GM21825 (cell line): ENCODE data around the gene ADCY7.
"Not testable (repeated sequence)": the region's sequence is repeated elsewhere in the genome, so short reads cannot be mapped to it uniquely, and the experiment has no call there.

ENCODE experiments used
- ATAC-seq: cut with Tn5 transposase; IDR thresholded peaks from one replicate; pipeline ENCODE4 v1.9.1; 2021; ENCODE audit warnings: mild to moderate bottlenecking, moderate library complexity; ENCODE audit not compliant: unreplicated experiment

The ADCY7 gene

DNA sequence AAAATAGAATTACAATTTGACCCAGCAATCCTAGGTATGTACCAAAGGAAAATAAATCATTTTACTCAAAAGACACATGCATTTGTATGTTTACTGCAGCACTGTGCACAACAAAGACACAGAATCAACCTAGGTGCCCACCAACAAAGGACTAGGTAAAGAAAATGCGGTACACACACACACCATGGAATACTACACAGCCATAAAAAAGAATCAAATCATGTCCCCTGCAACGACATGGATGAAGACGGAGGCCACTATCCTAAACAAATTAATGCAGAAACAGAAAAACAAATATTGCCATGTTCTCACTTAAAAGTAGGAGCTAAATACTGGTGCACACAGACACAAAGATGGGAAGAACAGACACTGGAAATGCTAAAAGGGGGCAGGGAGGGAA, 66.2 kb downstream of the ADCY7 start:
- ATAC-seq: no peak

DNA sequence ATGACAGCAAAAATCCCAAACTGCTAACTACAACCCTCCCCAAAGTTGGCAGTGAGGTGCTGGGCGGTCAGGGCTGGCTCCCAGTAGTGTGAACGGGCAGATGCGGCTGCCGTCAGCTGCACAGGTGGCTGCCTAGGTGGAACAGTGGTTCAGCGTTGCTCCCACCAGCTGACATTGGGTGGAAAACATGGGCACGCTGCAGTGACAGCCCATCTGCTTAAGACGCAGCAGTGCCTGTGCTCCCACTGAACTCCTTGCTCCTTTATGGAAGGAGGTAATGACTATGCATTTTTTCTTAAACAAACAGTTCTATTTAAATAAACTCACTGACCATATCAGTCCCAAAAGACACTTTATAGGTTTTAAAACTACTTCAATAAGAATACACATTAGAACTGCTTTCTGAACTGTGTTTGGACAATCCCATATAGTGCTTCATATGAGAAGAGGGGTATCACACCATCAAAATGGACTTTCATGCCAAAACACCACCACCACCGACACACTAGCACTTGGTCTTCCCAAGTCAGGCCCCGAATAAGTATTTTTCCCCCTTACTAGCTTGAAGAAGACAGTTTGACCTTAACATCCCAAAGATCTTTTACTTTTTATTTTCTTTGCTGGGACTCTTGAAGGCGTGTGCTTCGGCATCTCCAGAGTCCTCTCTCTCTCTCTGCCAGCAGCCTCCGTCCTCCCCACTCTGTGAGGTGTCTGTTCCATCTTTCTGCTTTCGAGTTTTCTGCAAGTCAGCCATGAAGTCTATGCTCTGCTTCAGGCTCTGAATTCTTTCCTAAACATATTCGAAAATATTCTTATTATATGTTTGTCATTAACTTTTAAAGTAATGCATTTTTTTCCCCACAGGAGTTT, 68.0 kb downstream of the ADCY7 start:
- ATAC-seq: no peak

DNA sequence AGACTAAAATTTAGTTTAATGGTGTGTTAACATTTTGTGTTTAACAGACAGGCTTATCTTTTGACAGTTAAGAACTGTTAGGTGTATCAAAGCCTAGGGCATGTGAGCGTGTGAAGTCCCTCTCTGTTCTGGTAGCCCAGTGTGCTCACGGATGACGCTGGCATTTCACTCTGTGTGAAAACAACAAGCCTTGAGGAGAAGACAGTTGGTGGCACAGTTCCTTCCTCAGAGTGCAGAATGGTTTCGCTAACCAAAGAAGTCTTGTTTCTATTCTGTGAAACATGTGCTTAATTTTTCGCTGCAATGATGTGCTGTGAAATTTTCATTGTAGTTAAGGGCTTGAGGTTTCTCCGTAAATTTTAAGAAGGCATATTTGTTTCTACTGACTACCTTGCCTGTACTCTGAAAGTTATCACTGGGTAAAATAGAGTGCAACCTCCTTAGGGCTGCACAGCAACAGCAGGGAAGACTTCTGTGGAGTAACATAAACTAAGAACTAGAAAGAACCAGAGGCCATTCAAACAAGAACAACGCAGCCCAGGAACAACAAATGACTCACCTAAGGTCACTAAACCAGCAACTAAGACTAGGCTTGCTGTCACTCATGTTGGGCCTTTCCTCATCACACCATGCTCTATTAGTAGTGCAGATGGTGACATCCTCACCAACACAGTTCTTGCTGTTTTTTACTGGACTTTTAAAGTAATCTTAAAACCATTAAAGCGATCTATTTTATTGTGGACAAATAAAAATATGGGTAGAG, 69.0 kb downstream of the ADCY7 start:
- no peak for ATAC-seq

DNA sequence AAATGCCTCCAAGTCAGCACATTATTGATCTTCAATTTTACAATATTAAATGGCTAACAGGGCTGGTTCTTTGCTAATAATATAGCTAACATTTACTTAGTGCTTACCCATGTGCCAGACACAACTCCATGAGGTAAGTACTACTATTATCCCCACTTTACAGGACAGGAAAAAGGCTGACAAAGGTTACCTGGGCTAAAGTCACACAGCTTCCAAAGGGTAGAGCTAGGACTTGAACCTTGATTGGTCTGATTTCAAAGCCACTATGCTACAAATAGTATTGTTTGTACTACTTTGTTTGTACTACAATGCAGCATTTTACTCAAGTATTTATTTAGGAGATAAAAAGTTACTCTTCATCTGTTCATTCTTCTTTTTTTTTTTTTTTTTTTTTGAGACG, 70.5 kb downstream of the ADCY7 start:
- ATAC-seq: no peak

DNA sequence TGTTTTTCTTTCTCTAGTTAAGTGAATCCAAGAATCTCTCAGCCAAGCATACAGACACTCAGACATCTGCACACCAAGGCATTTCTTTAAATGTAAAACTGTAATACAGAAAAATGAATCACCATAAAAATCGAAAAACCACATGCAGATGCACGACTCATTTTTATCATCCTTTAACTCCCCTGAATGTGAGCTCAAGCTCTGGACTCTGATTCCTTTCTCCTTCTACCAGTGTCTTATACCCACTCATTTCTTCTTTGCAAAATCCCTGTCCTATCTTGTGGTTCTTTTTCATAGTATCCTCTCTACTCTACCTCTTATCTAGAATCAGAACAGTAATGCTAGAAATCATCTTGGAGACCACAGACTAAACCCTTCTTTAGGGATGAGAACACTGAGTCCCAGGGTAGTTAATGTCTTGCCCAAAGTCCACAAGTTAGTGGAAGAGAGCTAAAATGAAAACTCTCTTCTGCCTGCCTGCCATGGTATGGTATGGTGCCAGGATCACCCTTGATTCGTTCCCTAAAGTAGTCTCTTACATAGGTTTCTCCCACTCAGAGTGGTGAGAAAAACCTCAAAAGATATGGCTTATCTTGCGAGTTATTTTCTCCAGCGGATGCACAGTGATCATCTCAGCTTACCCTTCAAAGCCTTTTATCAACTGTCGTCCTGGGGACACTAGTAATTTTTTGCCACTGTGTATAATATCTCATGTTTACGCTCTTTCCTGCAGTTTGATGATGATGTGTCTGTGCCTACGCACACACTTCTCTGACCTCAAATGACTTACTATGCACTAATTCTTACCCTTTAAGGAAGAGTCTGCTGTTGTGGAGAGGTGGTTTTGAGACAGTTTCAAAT, 72.2 kb downstream of the ADCY7 start:
- ATAC-seq: no peak

DNA sequence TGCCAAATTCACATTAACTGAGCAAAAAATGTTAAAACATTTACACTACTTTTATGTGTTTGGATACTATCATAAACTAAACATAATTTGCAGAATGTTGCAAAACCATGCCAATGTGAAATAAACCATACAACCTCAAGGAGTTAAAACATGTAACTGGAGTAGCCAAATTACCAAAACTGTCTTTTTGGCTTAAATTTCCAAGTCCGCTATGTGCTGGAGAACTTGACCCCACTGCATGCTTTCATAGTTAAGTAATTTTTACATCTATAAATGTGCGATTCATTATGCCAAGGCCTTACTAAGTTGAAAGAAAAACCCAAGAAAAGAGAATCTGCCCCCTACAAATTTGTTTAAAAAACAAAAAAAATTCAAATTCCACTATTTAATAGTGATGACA, 74.2 kb downstream of the ADCY7 start:
- ATAC-seq: no peak

DNA sequence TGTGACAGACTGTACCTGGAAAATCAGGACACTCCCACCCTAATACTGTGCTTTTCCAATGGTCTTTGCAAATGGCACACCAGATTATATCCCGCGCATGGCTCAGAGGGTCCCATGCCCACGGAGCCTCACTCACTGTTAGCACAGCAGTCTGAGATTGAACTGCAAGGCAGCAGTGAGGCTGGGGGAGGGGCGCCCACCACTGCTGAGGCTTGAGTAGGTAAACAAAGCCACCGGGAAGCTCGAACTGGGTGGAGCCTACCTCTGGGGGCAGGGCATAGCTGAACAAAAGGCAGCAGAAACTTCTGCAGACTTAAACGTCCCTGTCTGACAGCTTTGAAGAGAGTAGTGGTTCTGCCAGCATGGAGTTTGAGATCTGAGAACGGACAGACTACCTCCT, 77.2 kb downstream of the ADCY7 start:
- ATAC-seq: not testable (repeated sequence)

DNA sequence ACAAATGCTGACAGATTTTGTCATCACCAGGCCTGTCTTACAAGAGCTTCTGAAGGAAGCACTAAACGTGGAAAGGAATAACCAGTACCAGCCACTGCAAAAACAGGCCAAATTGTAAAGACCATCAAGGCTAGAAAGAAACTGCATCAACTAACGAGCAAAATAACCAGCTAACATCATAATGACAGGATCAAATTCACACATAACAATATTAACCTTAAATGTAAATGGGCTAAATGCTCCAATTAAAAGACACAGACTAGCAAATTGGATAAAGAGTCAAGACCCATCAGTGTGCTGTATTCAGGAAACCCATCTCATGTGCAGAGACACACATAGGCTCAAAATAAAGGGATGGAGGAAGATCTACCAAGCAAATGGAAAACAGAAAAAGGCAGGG, 78.9 kb downstream of the ADCY7 start:
- ATAC-seq: not testable (repeated sequence)

DNA sequence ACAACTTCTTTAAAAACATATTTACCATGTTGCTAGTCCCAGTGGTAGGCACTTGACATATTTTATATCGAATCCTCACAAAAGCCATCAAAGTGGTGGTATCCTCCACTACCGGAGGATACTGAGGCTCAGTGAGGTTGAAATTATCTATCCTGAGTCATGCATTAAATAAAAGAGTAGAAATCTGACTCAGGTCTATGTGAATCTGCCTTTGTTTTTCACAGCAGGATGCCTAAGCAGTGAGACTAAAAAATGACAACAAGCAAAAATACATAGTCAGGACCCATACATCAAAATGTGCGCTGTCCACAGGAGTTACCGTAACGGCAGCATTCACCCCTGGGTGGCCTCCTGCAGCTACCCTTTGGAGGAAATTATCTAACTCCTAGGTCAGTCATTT, 84.8 kb downstream of the ADCY7 start:
- no peak for ATAC-seq

DNA sequence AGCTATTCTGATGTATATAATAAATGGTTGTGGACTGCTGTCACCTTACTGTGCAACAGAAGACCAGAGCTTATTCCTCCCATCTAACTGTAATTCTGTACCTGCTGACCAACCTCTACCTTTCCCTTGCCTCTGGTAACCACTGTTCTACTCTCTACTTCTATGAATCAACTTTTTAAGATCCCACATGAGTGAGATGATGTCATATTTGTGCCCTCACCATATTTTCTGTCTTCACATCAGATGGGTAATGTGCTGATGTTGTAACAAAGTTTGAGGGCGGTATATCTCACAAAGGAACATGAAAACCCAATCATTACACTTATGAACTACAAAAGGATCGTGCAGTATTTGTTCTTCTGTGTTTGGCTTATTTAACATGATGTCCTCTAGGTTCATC, 85.6 kb downstream of the ADCY7 start:
- ATAC-seq: no peak

DNA sequence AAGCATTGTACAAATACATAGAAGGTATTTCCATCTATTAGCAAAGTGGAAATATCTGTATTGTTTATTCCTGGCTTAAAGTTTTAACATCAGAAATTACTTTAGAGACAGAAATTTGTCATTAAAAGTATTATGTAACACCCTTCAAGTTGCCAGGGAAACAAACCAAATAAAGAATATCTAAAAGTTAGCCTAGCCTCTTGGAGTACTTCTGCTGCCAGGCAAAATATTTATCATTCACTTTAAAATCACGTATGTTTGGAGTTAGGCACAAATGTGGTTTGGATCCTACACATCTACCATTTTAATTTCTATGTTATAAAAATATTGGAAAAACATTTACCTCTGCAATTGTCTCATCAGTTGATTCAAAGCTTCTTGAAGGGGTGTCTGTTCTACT, 87.7 kb downstream of the ADCY7 start:
- ATAC-seq: no peak

DNA sequence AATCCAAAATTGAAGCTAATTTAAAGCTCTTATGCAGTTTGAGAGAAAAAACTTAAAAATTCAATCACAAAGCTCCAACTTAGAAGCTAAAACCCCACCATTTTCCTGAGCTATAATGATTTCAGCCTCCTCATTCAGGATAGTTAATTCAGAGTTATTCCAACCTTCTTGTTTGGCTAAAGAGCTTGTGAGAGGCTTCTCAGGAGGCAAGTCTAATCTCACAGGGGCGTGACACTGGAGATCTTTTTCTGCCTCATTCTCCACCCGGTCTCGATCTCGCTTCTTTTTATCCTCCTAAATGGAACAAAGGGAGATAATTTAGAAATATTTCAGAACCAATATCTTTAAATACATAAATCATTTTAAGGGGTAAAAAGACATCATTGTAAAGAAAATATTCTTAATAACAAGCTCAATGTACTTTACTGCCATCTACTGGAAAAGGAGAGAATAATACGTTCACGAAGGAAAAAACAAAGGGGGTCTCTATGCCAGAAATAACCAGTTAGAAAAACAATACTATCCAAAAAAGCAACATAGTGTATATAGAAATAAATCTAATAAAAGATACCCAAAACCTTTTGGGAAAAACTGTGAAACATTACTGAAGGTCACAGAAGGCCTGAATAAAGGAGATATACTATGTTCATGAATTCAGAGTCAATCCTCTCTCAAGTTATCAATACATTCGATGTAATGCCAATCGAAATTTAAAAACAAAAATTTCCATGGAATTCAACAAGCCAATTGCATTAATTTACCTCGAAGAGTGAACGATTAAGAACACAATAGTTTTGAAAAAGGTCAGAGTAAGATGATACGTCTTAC, 88.5 kb downstream of the ADCY7 start:
- no peak for ATAC-seq

DNA sequence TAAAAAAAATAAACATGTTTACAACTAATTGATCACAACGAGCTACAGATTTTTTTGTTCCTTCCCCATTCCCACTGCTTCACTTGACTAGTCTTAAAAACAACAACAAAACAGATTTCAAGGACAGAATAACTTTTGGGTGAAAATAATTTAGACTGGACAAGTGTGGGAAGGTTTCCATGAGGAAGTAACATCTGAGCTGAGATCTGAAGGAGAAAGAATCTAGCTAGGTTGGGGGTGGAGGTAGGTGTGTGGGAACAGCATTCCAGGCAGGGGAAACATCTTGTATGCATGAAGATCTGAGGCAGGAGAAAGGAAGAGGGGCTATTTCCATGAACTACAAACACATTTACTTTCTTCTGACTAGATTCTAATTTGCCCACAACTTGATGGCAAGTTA, 93.3 kb downstream of the ADCY7 start:
- no peak for ATAC-seq

DNA sequence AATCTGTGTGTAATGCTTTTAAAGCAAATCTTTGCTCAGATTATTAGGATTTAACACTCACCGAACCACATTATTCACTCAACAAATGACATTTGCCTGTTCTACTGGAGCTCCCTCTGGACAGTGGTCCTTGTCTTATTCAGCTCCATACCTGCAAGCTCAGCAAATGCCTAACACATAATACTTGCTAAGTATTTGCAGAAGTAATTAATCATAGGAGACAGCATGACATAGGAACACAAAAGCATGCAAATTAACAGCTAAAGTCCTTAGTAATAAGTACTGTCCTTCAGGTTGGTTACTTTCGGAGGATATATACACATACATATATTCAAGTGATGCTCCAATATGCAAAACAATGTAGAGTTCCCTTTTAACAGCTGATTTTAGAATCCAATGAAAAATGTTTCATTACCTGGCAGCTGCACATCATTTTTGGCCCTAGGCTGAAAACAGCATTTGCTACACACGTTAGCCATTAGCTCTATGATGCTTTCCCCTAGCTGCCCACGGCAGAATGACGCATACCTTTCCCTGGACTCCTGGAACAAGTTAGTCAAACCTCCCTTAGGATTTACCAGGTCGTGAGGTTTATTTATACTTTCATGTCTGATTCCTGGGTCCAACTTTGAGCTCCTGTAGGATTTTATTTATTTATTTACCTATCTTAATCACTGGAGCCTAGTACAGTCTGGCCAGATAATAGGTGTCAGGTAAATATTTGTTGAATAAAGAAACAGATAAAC, 93.9 kb downstream of the ADCY7 start:
- no peak for ATAC-seq

DNA sequence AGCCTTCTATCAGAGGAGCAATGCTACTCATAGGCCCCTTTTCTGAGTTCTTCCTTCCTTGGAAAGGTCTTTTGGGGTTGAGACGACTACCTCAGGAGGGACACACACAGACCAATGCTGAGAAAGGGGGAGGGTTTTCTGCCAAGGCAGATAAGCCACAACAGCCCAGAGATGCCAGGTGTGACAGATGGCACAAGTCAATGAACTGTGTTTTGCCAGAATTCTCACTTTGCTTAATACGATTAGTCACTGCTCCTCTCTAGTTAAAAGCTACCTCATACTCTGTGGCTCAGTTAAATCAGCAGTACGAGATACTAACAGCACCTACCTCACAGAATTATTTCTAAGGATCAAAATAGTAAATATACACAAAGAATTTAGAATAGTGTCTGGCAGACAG, 94.4 kb downstream of the ADCY7 start:
- ATAC-seq: no peak

DNA sequence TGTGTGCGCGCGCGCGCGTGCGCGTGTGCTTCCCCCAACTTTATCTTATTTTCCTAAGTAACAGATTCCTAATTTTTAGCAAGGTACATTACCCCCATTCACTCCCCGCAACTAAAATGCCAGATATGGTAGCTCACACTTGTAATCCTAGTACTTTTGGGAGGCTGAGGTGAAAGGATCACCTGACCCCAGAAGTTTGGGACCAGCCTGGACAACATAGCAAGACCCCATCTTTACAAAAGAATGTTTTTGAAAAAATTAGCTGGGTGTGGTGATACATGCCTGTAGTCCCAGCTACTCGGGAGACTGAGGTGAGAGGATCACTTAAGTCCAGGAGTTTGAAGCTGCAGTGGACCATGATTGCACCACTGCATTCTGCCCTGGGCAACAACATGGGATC, 97.3 kb downstream of the ADCY7 start:
- no peak for ATAC-seq

DNA sequence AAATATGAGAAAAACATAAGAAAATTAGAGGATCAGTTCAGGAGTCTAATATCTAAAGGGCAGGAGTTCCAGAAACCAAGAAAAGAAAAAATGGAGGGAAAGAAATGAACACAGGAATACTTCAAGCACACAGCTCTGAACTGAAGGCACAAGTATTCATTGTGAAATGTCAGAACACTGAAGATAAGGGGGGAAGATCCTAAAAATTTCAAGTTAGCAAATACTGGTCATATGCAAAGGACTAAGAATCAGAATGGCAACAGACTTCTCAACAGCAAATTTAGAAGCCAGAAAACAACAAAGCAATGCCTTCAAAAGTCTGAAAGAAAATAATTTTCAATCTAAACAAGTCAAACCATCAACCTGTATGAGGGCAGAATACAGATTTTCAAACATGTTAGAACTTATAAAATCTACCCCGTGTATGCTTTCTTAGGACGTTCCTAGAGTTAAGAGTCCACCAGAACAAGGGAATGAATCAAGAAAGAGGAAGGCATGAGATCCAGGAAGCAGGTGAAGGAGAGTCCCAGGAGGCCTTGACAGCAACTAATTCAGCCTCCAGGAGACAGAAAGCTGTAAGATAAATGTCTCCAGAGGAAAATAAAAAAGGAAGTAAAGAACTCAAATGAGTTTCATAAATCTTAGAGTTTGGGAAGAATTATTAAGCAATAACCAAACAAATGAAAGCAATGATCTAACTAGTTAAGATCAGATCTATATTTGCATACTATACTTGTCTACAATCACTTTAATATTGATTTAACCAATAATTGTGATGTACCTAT, 99.6 kb downstream of the ADCY7 start:
- ATAC-seq: no peak
